ENCODE results near the gene WDR93.
A peak's percentile ranks its signal among the peaks of the same experiment; 100 is the strongest.

DNA sequence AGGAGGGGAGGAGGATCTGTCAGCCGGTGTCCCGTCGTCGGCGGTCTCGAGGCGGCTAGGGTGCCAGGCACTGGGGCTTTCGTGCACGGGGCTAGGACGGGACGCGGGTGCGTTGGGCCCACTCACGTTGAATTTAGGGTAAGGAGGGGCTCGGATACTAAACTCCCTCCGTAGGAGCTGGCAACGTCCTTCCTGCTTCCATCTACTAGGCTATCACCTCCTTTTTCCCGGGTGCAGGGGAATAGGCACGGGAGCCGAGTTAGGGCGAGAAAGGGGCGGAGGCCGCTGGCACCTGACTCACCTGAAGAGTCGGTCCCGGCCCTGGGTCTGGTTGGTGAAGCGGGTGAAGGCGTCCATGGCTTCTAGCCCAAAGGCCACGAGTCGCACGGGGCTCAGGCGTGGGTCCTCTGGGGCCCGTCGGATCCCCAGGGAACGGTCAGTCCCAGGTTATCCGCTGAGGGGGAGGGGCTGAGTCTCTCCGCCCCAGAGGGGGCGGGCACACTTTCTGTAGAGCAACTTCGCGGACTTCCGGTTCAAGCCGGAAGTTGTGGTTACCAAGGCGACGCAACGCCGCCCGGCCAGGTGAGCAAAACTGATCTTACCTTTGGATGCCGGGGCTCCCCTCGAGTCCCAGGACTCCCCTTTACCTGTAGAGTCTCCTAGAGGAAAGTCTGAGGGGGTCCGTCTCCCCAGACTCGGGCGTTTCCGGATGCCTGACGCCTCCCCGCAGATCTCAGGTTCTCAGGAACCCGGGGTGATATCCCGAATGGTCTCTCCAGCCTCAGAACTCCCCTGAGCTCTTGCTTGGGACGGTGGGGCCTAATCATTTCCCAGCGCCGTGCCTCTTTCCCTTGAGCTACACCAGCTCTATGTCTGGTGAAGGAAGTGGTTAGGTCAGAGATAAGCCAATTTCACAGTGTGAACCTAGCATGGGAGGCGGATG, at the start of gene WDR93, which contains the start of gene PEX11A:
- peak in 1 of 2 donors; percentile 16 for TF ChIP-seq POLR2A (IDR thresholded peaks at IDR 0.05)
- TF ChIP-seq, protein P1, sequence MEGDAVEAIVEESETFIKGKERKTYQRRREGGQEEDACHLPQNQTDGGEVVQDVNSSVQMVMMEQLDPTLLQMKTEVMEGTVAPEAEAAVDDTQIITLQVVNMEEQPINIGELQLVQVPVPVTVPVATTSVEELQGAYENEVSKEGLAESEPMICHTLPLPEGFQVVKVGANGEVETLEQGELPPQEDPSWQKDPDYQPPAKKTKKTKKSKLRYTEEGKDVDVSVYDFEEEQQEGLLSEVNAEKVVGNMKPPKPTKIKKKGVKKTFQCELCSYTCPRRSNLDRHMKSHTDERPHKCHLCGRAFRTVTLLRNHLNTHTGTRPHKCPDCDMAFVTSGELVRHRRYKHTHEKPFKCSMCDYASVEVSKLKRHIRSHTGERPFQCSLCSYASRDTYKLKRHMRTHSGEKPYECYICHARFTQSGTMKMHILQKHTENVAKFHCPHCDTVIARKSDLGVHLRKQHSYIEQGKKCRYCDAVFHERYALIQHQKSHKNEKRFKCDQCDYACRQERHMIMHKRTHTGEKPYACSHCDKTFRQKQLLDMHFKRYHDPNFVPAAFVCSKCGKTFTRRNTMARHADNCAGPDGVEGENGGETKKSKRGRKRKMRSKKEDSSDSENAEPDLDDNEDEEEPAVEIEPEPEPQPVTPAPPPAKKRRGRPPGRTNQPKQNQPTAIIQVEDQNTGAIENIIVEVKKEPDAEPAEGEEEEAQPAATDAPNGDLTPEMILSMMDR (IDR thresholded peaks at IDR 0.05): no peak

All from suprapubic skin (tissue), 3 donors.